GM12892 (cell line): ENCODE measurements around the gene OR56B4.

Experiments
- POLR2A ChIP-seq: IDR thresholded peaks from 2 replicates; pipeline ENCODE4 v1.6.1; 2011; ENCODE audit warnings: low read depth, low read length, control low read depth
- POLR2AphosphoS5 ChIP-seq: IDR thresholded peaks from 2 replicates; pipeline ENCODE4 v1.6.1; 2011; ENCODE audit warnings: low read depth, low read length, control low read depth

DNA sequence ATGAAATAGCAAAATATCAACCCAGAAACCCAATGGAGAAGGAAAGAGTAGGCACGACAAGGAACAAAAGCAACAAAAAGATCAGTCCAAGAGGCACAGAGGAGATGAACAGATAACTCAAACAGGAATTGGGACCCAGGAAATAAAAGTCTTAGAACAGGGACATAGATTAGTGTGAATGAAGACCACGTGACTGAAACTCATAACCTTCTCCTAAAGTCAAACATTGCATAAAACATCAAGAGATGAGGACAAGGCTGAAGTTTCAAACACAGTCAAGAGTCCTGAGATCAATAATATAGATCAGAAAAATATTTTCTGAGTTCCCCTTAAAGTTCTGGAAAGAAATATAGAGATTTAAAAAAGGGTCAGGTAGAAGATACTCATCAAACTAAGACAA, 24.4 kb upstream of the OR56B4 start:
- no peak for TF ChIP-seq POLR2A
- no peak for TF ChIP-seq POLR2AphosphoS5
